PC-9 (cell line): ENCODE results near the gene MAP9.

ENCODE experiments used
- CTCF ChIP-seq: fragments of 200-600 bp; sonication (generic); conservative IDR thresholded peaks from 2 replicates; pipeline ENCODE4 v1.6.1; 2017; ENCODE audit warnings: mixed run types, antibody characterized with exemption, mild to moderate bottlenecking, moderate library complexity
- EZH2 ChIP-seq: fragments of 200-600 bp; sonication (generic); IDR thresholded peaks from 2 replicates; pipeline ENCODE4 v1.8.0; 2017; ENCODE audit warnings: antibody characterized with exemption, low read depth

- TF ChIP-seq CTCF: no peak
- TF ChIP-seq EZH2: no peak
Observed at GRCh38 chr4:155383541-155383940, 6.8 kb upstream of the MAP9 start.
